GM18858 (cell line): ENCODE measurements around the gene UNC93B1.
"Not testable (repeated sequence)": the region's sequence is repeated elsewhere in the genome, so short reads cannot be mapped to it uniquely, and the experiment has no call there.

Experiments used
- ATAC-seq: cut with Tn5 transposase; IDR thresholded peaks from one replicate; pipeline ENCODE4 v1.9.1; 2021; ENCODE audit not compliant: unreplicated experiment

Gene UNC93B1

GRCh38 chr11:67946403-67946802 is 57.5 kb downstream of the UNC93B1 start:
- ATAC-seq: not testable (repeated sequence)

DNA sequence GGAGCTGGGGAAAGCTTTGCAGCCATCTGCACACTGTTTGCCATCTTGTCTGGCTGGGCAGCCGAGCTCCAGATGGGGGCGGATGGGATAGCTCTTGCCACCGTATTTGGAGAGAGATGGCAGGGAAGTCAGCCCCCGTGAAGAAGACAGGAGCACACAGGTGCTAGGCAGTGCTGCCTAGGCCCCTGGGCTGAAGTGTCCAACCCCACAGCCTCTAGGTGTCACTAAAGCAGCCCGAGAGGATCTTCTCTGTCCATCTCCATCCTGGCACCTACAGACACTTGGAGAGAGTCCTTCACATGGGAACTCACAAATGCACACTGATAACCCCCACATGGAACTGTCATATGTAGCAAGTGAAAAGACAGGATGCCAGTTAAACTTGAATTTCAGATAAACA is 60.5 kb downstream of the UNC93B1 start:
- ATAC-seq: not testable (repeated sequence)
